K562 (cell line): ENCODE results near the gene RAB6B. TPM values are rescaled to one million over a fixed set of nuclear protein-coding genes. Genes with fewer than 3 reads are reported as not detected.

ENCODE experiments used
- ATAC-seq: fragments of 200-7000 bp; cut with Tn5 transposase; 3 replicates; pipeline ENCODE4 v1.9.1; 2020; ENCODE audit warnings: moderate library complexity
- BruUV-seq: library from RNA; stranded (reverse); fragments of 400-500 nt; replicated peaks from 2 replicates; lab custom pipeline; 2021; lab: Mats Ljungman, UMichigan
- CTCF ChIA-PET: fragments of 300-600 bp; formaldehyde crosslinking; extraction: SDS; loops from one replicate; lab custom pipeline; 2021; ENCODE audit warnings: low intra/inter-chr PET ratio; lab: Yijun Ruan, JAX
- POLR2A ChIA-PET: fragments of 300-600, 350-650 bp; sonication (Branson Sonifier 250); formaldehyde crosslinking; extraction: SDS; loops from one replicate; lab custom pipeline; 2021; ENCODE audit warnings: antibody characterized with exemption, inconsistent platforms; lab: Yijun Ruan, JAX
- DNase-seq, 4 experiments: peaks; one replicate each; pipeline versions ENCODE4 v3.0.0 to v3.0.0-alpha.2; 2011 to 2018; ENCODE audit warnings: low spot score in 3 of 4, mixed read lengths in 3 of 4; ENCODE audit errors: extremely low read depth in 1 of 4
- FAIRE-seq: peaks from 2 replicates; lab custom pipeline; 2011; peaks lifted over from hg19 to GRCh38; lab: Jason Lieb, UNC
- H2AFZ ChIP-seq: 2 replicates; pipeline ENCODE4 v1.6.0; 2011; ENCODE audit warnings: low read depth, low read length, control low read depth, inconsistent platforms
- H3K27ac ChIP-seq: fragments of 200-600 bp; 3 replicates; pipeline ENCODE4 v1.8.0; 2011; ENCODE audit warnings: low read depth, mild to moderate bottlenecking, control low read depth, inconsistent platforms, low read length, moderate library complexity, mixed read lengths; ENCODE audit errors: extremely low read depth
- H3K27me3 ChIP-seq, 2 experiments: fragments of 300-600 bp in 1 of 2; 2 replicates in 1 of 2; 3 replicates in 1 of 2; pipeline versions ENCODE4 v1.6.0 to v1.8.0; 2011; ENCODE audit warnings: inconsistent platforms in 2 of 2, low read length in 2 of 2, mild to moderate bottlenecking in 1 of 2, mixed read lengths in 1 of 2, moderate library complexity in 1 of 2; ENCODE audit not compliant: control insufficient read depth in 2 of 2, insufficient read depth in 2 of 2
- H3K36me3 ChIP-seq: fragments of 300-600 bp; 3 replicates; pipeline ENCODE4 v1.8.0; 2011; ENCODE audit warnings: mild to moderate bottlenecking, low read length, inconsistent platforms; ENCODE audit not compliant: control insufficient read depth, insufficient read depth
- H3K4me1 ChIP-seq, 2 experiments: fragments of 200-600 bp in 1 of 2; replicated peaks in 1 of 2; 2 replicates in 1 of 2; 3 replicates in 1 of 2; pipeline versions ENCODE4 v1.5.1 to v1.8.0; 2011; ENCODE audit warnings: inconsistent platforms in 2 of 2, low read length in 2 of 2, mild to moderate bottlenecking in 1 of 2, mixed read lengths in 1 of 2, moderate library complexity in 1 of 2; ENCODE audit not compliant: control insufficient read depth in 2 of 2, insufficient read depth in 2 of 2
- H3K4me2 ChIP-seq: 2 replicates; pipeline ENCODE4 v1.6.1; 2011; ENCODE audit warnings: low read length, control low read depth, inconsistent platforms, mixed read lengths; ENCODE audit not compliant: insufficient read depth
- H3K4me3 ChIP-seq: fragments of 200-600 bp; sonication (generic), shearing (Covaris generic); 2 replicates; pipeline ENCODE4 v1.5.1; 2016; ENCODE audit warnings: control low read depth, inconsistent platforms
- H3K79me2 ChIP-seq: fragments of 200-600 bp; 3 replicates; pipeline ENCODE4 v1.8.0; 2011; ENCODE audit warnings: low read length, inconsistent platforms; ENCODE audit not compliant: control insufficient read depth, insufficient read depth
- H3K9ac ChIP-seq, 2 experiments: 2 replicates each; pipeline versions ENCODE4 v1.6.0 to v1.6.1; 2011; ENCODE audit warnings: low read depth in 2 of 2, low read length in 2 of 2, control low read depth in 1 of 2, inconsistent platforms in 1 of 2, mild to moderate bottlenecking in 1 of 2, mixed read lengths in 1 of 2; ENCODE audit not compliant: insufficient read depth in 1 of 2
- H3K9me1 ChIP-seq: one replicate; pipeline ENCODE4 v1.6.0; 2011; ENCODE audit warnings: inconsistent platforms, mild to moderate bottlenecking, low read length, moderate library complexity; ENCODE audit not compliant: control insufficient read depth, insufficient read depth
- H3K9me3 ChIP-seq: replicated peaks from 2 replicates; pipeline ENCODE4 v1.5.1; 2011; ENCODE audit warnings: low read depth, low read length, inconsistent platforms; ENCODE audit not compliant: control insufficient read depth, insufficient read depth
- H4K20me1 ChIP-seq: replicated peaks from 2 replicates; pipeline ENCODE4 v1.6.1; 2011; ENCODE audit warnings: low read length, inconsistent platforms, mixed read lengths; ENCODE audit not compliant: control insufficient read depth, insufficient read depth
- ADNP ChIP-seq: fragments of 200-800 bp; sonication (Bioruptor generic); IDR thresholded peaks from 2 replicates; pipeline ENCODE4 v1.6.1; 2016; ENCODE audit warnings: missing genetic modification characterization, missing compliant biosample characterization
- DDX20 ChIP-seq: fragments of 450-650 bp; IDR thresholded peaks from 2 replicates; pipeline ENCODE4 v1.6.1; 2016; ENCODE audit warnings: missing genetic modification characterization, low read depth, mild to moderate bottlenecking, missing compliant biosample characterization, moderate library complexity
- ETV6 ChIP-seq, 3 experiments: fragments of 150-350 bp in 1 of 3; sonication (generic) in 1 of 3; formaldehyde crosslinking in 1 of 3; IDR thresholded peaks; 2 replicates each; pipeline versions ENCODE4 v1.6.1 to v1.8.0; 2014 to 2022; ENCODE audit warnings: borderline replicate concordance in 2 of 3, low read depth in 2 of 3, antibody characterized with exemption in 1 of 3, low read length in 1 of 3, mild to moderate bottlenecking in 1 of 3, missing genetic modification reagents in 1 of 3
- SIN3A ChIP-seq, 2 experiments: fragments of 150-350 bp in 1 of 2; IDR thresholded peaks; 2 replicates each; pipeline ENCODE4 v1.6.1; 2011 to 2016; ENCODE audit warnings: borderline replicate concordance in 2 of 2, low read depth in 2 of 2, low read length in 2 of 2, mild to moderate bottlenecking in 2 of 2, moderate library complexity in 2 of 2; ENCODE audit not compliant: control insufficient read depth in 1 of 2
- TBP ChIP-seq: optimal IDR thresholded peaks from 2 replicates; pipeline ENCODE3; 2011; ENCODE audit warnings: low read depth, low read length, improper control_type of control experiment
- ZNF143 ChIP-seq: sonication (generic); formaldehyde crosslinking; IDR thresholded peaks from 2 replicates; pipeline ENCODE4 v1.9.0; 2022; ENCODE audit warnings: mild to moderate bottlenecking, missing genetic modification reagents
- ZNF696 ChIP-seq: fragments of 250-450 bp; sonication (Bioruptor Pico); conservative IDR thresholded peaks from 2 replicates; pipeline ENCODE4 v1.4.0; 2020; ENCODE audit warnings: mild to moderate bottlenecking, moderate library complexity
- WGBS: fragments of 100-300 bp; shearing (Covaris generic); methylation state at CpG from one replicate; pipeline ENCODE4 v1.1.6; 2016; ENCODE audit warnings: low coverage, mixed read lengths; ENCODE audit not compliant: insufficient coverage; ENCODE audit errors: missing lambda C conversion rate; 5-methylcytosine and 5-hydroxymethylcytosine counted together
- in situ Hi-C: fragments of 300-500 bp; cut with MboI; formaldehyde crosslinking; loops from 4 replicates; pipeline ENCODE4 v1.15.0; 2018; ENCODE audit warnings: inconsistent platforms, mixed read lengths
- intact Hi-C: fragments of 100-400 bp; cut with micrococcal nuclease; formaldehyde crosslinking; loops from 2 replicates; pipeline ENCODE4 v1.14.2; 2022
- polyA plus RNA-seq, 8 experiments: library from polyadenylated mRNA; depleted of rRNA in 4 of 8; stranded (reverse) in 5 of 8; unstranded in 3 of 8; fragments of >200 nt; fragmentation: Nextera tagmentation in 2 of 8; fragmentation: Illumina TruSeq in 1 of 8; extraction: Ambion mirVana in 2 of 8; extraction: Trizol in 1 of 8; gene quantifications; 2 replicates each; pipeline versions ENCODE4 v1.2.1 to v1.2.3, GENCODE V29; 2011 to 2014; ENCODE audit warnings: inconsistent platforms in 1 of 8, missing spikeins in 1 of 8
- total RNA-seq, 7 experiments: library from RNA; depleted of rRNA in 6 of 7; stranded (reverse); fragments of >200 nt in 6 of 7; fragmentation: Illumina TruSeq in 2 of 7; extraction: Trizol in 2 of 7; gene quantifications; 2 replicates each; pipeline versions ENCODE4 v1.2.1 to v1.2.3, GENCODE V29; 2011 to 2021; ENCODE audit warnings: low replicate concordance in 1 of 7

RAB6B gene
- total and polyA plus RNA-seq, 9 of the 15 experiments (the other 6 are each of a cell fraction or from before 2014, with no cell fraction given), result 0.60 to 18.1 (median 1.5) TPM

DNA sequence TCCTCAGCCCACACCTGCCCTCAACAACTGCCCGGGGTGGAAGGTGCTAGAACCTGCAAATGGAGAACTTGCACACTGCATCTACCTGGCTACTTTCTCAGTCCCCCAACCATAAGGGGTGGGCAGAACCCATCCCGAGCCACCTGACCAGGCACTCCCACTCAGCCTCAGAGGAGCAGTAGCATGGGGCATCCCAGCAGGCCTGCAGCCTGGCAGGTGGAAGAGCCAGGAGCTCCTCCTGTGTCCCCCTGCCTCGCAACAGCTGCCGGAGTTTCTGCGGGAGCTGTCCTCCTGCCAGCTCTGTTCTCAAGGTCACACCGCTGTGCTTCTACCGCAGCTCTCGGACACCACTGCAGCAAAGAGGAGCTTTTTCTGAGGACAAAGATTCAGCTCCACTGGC lies 27.5 kb downstream of the RAB6B start:
- Histone ChIP-seq H3K27ac (no peak overlapping the region), H3K9me3 (no peaks in the 10 kb centered on the region), H3K4me3 (no peak overlapping the region), H2AFZ (no peak overlapping the region), H3K9me1 (no peaks in the 10 kb centered on the region), H3K36me3 (no peaks in the 10 kb centered on the region; the same call in 2 of the 3 replicates), H3K79me2 (no peaks in the 10 kb centered on the region), H3K9ac (0 out of 4 replicates have a peak overlapping the region, but pooled peaks of 1 of the 2 experiments have one; percentile 68), H4K20me1 (no peaks in the 10 kb centered on the region), H3K4me1 (peaks cover 8% of the 10 kb centered on the region in 2 experiments; a peak in 3 of 5 replicates), H3K27me3 (no peaks in the 10 kb centered on the region), H3K4me2 (no peak overlapping the region)
- ChIA-PET CTCF (no interaction called here), POLR2A (no interaction called here)
- intact Hi-C loops, result no loop called here
- TF ChIP-seq ZNF696 (CRISPR knock-in tag) (no peak), SIN3A (IDR thresholded peaks at IDR 0.05; ENCODE audit: borderline replicate concordance in 2 of 2, control insufficient read depth in 1 of 2, low read depth in 2 of 2, low read length in 2 of 2) (no peak), DDX20 (tag) (no peak), ZNF143 (no peak), ADNP (tag) (no peak), TBP (no peak), ETV6 (IDR thresholded peaks at IDR 0.05; ENCODE audit: borderline replicate concordance in 1 of 2, low read depth in 2 of 2, low read length in 1 of 2) (no peak), ETV6 (CRISPR knock-in tag; IDR thresholded peaks at IDR 0.05; ENCODE audit: borderline replicate concordance) (no peak)
- FAIRE-seq (no peak), DNase-seq (no peak), ATAC-seq (no peak)
- BruUV-seq, result no TSS peak
- WGBS, result 69% methylated on average over 6 of the region's 8 CpGs
- in situ Hi-C loops, result no loop called here
